Stimulated activated naive CD8-positive, alpha-beta T cell treated with anti-CD3 and anti-CD28 coated beads, Interleukin-15, Interleukin-2, amounts not matched to agents 100 U/mL and 50 U/mL, for 24 hours (primary cell): Measurements from ENCODE around the gene PTGES3L.
"Not testable (repeated sequence)": the region's sequence is repeated elsewhere in the genome, so short reads cannot be mapped to it uniquely, and the experiment has no call there.

Source experiments
- ATAC-seq: fragments of 150-1000 bp; cut with Tn5 transposase; one replicate; pipeline ENCODE4 v1.10.0; 2021
- DNase-seq: peaks from one replicate; pipeline ENCODE4 v3.0.0; 2021

The PTGES3L gene

DNA sequence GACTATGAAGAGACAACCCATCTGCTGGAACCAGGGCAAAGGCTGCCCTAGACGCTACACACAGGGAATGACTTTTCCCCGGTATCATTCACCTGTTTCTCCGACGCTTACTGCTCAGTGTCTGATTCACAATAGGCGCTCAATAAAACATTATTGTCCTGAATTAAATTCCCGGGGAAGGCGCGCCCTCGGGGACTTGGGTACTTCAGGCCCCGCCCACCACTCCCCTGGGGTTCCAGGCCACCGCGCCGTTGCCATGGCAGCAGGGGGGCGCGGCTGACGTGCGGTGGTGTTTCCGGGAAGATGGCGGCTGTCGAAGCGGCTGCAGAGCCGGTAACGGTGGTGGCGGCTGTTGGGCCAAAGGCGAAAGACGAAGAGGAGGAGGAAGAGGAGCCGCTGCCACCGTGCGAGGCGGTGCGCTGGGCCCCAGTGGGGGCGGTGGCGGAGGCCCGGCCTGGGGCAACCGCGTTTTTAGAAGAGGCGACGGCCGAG is 440 bp upstream of the PTGES3L start, which contains the start of gene RUNDC1:
Gene RUNDC1, plus strand, starts transcription at position 292 of the 492 bp plus-strand sequence. Its CDS starts 12 bp downstream, at position 304.
- DNase-seq (peak; percentile 95), ATAC-seq (peak; percentile 76)

DNA sequence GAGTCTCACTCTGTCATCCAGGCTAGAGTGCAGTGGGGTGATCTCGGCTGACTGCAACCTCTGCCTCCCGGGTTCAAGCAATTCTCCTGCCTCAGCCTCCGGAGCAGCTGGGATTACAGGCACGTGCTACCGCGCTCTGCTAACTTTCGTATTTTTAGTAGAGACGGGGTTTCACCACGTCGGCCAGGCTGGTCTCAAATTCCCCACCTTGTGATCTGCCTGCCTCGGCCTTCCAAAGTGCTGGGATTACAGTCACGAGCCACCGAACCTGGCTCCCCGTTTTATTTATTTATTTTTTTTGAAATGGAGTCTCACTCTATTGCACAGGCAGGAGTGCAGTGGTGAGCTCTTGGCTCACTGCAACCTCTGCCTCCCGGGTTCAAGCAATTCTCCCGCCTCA is 4.2 kb downstream of the PTGES3L start:
- not testable (repeated sequence) for DNase-seq, ATAC-seq

DNA sequence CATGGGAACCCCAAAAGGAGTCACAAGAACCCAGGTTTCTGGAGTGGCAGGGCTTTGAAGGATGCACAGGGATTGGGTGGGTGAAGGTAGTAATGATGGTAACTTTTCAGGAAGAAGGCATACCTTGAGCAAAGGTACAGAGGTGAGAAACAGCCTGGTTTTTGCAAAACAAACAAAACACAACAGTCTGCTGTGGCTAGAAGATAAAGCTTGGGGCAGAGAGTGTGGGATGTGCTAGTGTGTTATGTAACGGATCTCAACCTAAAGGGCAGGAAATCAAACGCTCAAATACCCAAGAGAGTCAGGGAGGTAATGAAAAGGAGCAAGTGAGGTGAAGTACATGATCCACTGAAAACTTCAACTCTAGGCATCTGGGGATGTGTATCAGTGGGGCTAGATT is 4.6 kb downstream of the PTGES3L start:
- DNase-seq (no peak), ATAC-seq (no peak)

DNA sequence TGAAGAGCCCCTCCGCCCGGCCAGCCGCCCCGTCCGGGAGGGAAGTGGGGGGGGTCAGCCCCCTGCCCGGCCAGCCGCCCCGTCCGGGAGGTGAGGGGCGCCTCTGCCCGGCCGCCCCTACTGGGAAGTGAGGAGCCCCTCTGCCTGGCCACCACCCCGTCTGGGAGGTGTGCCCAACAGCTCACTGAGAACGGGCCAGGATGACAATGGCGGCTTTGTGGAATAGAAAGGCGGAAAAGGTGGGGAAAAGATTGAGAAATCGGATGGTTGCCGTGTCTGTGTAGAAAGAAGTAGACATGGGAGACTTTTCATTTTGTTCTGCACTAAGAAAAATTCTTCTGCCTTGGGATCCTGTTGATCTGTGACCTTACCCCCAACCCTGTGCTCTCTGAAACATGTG is 6.6 kb downstream of the PTGES3L start:
- DNase-seq, ATAC-seq: not testable (repeated sequence)

DNA sequence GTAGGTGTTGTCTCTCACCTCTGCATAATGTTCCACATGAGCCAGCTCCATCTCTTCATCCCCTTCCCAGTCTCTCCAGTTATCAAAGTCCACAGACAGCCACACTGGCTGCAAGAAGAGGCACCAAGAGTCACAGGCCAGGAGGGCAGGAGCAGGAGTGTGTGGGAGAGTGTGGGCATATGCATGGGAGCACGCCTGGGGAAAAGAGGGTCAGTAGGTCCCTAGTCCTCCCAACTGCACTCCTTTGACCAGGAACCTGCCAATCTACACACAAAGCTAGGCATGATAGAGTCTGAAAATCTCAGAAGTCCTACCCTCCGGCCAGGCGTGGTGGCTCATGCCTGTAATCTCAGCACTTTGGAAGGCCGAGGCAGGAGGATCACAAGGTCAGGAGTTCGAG is 8.3 kb downstream of the PTGES3L start:
- no peak for ATAC-seq
- DNase-seq: no peak

DNA sequence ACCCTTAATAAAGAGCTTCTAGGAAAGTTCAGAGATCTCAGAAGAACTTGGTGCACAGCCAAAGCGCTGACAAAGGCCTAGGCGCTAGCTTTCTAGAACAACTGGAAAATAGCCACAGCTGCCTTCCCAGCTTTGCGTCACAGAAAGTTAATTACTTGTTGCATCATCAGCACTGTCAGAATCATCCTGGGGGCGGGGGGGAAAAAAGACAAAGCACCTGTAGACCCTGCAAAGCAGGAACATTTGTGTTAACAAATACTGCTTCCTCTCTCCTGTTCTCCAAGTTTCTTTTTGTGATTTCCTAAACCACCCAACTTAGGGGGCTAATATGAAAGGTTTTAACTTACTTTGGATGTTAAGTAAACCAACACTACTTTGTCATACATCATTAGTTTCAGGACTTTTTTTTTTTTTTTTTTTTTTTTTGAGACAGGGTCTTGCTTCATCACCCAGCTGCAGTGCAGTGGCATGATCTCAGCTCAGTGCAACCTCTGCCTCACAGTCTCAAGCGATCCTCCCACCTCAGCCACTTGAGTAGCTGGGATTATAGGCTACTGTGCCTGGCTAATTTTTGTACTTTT is 10.8 kb downstream of the PTGES3L start:
- DNase-seq: no peak
- ATAC-seq: no peak

DNA sequence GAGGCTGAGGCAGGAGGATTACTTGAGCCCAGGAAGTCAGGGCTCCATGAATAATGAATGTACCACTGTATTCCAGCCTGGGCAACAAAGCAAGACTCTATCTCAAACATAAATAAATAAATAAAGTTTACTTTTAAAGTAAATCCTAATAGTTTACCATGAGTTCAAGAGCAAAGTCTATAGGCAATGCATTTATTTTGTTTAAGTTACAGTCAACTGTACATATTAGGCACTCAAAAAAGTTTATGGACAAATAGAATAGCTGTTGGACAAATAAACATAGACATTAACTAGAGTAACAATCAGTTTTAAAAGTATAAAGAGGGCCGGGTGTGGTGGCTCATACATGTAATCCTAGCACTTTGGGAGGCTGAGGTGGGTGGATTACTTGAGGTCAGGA is 12.0 kb downstream of the PTGES3L start:
- DNase-seq (no peak), ATAC-seq (no peak)

DNA sequence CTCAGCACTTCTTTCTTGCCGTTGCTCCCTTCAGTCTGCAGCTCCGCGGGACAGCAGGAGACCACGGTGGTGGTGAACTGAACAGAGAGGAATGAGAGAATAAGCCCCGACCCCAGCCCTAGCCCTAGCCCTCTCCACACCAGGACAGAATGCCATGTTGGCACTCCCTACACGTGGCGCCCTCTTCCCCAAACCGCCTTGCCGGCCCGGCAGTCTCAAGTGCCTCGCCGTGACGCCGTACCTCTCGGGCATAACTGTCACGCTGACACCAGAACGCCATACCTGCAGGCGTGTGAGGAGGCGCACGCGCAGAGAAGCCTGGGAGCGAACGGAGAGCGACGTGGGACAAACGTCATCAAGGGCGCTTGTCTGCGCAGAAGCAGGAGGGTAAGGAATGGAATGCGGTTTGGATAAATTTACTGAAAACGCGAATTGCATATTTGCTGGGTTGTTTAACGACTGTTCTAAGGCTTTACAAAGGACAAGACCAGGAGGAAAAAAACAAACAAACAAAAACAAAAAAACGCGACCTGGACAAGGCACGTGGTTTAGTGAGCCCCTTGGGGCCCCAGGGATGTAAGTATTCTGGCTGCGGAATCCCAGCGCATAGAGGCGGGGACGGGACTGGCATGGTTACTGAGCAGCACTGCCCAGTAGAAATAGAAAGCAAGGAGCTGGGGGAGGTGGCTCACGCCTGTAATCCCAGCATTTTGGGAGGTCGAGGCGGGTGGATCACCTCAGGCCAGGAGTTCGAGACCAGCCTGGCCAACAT is 15.5 kb downstream of the PTGES3L start, which contains the start of gene AARSD1:
Gene AARSD1, minus strand, starts transcription at position 294 of the 772 bp plus-strand sequence. Its CDS starts 14 bp downstream, at position 280.
- DNase-seq (peak; percentile 90), ATAC-seq (peak; percentile 98)

DNA sequence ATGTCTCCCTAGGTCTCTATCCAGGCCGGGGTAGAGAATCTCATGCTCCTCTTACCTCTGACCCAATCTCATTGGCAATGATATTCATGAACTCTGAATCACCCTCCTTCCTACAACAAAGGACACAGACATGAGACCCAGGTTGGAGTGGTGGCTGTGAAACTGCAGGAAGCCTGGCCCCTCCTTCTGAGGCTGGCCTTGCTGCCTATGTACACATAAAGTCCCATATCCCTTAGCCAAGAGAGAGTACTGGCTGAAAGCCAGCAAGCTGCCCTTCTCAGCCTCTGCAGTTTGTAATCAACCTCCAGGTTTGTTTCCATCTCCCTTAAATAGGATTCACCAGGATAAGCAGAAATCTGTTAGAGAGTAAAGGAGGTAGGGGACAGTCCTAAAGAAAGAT is 26.2 kb downstream of the PTGES3L start:
- peak; percentile 19 for ATAC-seq
- DNase-seq: no peak

DNA sequence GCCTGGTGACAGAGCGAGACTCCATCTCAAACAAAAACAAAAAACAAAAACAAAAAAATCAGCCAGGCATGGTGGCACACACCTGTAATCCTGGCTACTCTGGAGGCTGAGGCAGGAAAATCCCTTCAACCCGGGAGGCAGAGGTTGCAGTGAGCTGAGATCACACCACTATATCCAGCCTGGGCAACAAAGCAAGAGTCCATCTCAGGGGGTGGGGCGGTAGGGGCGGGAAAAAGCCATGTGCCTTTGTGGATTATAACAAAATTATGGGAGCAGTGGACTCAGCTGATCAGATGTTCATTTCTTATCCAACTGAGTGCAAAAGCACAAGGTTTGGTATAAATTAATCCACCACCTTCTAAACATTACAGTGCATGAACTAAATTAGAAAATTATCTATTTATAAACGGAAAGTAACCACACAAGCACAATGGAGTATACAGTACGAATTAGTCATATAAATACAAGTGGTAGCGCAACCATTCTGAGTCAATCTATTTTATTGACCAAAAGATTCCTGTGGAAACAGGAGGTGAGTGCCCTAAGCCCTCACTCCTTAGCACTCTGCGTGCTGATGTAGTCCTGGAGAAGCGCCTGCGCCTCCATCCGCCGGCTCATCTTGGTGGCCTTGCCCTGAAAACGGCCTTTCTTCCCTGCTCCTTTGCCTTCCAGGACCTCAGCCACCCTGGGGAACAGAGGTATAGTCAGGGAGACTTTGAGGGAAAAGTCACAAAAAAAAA is 29.7 kb downstream of the PTGES3L start:
- DNase-seq (no peak), ATAC-seq (no peak)

DNA sequence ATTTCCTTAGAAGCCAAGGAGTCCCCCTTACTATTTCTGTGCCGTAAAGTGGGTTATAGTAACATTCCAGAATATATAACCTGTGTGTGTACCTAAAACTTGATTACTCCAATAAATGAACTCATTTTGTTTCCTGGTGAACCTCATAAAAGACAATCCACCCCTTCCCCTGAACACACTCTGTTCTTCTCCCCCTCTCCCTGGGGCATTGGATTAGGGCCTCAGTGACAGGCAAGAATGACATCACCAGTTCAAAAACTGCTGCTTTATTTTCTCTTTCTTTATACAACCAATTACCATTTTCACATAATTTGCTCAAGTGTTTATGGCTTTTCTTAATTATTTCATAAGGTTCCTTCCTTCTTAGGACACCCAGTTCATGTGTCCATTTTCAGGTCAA is 33.1 kb downstream of the PTGES3L start:
- DNase-seq (no peak), ATAC-seq (no peak)

DNA sequence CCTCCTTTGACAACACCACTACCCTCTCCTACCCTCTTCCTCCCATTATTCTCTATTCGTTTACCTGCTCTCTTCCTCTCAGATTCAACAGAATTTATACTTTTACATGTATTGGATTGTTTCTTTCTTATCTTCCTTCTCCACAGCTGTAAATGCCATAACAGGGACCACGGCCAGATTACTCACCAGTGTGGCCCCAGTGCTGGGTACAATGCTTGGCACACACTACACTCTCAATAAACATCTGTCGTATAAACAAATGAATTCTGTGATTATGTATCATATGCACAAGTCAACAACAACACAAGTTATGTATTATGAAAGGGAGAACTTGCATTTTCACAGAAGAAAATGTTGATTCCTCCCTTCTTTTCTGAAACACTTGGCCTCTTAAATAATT is 35.7 kb downstream of the PTGES3L start:
- no peak for DNase-seq
- ATAC-seq: no peak

DNA sequence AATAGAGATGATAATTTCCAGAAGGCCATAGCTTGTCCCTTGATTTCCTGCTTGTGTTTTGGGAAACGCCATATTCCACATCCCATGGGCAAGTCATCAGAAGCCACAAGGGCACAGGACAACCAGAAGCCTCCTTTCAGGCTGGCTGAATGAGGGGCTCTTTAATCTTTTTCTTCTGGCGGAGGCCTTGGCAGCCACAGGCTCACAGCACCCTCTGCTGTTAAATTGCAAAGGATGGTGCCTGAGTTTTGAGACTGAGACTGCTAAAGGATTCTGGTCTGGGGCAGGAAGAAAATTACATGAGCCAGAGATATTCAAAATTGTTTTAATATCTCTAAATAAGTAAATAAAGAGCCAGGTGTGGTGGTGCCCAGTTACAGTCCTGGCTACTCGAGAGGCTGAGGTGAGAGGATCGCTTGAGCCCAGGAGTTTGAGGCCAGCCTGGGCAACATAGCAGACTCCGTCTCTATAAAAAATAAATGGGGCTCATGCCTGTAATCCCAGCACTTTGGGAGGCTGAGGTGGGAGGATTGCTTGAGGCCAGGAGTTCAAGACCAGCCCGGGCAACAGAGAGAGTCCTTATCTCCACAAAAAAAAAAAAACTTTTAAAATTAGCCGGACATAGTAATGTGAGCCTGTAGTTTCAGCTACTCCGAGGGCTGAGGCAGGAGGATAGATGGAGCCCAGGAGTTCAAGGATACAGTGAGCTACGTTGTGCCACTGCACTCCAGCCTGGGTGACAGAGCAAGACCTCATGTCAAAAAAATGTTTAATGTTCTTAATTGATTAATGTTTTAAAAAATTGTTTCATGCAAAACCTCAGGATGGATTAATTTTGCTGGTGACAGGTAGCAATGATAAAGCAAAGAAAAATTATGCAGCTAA is 41.9 kb downstream of the PTGES3L start:
- DNase-seq (peak; percentile 25), ATAC-seq (peak; percentile 79)

DNA sequence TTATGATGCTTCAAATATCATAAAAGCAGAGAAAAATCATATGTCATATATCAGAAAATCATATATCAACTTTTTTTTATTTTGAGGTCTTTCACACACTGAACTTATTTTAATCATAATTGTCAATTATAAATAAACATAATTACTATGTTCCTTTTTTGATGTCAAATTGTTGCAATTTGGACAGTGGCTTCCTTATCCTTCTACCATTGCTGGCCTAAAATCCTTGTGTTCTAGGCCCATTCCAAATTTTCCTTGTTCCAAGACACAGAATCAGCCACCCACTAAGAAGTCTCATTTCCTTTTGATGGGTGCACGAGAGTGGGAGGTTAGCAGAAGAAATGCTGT is 50.4 kb downstream of the PTGES3L start:
- DNase-seq (no peak), ATAC-seq (no peak)

DNA sequence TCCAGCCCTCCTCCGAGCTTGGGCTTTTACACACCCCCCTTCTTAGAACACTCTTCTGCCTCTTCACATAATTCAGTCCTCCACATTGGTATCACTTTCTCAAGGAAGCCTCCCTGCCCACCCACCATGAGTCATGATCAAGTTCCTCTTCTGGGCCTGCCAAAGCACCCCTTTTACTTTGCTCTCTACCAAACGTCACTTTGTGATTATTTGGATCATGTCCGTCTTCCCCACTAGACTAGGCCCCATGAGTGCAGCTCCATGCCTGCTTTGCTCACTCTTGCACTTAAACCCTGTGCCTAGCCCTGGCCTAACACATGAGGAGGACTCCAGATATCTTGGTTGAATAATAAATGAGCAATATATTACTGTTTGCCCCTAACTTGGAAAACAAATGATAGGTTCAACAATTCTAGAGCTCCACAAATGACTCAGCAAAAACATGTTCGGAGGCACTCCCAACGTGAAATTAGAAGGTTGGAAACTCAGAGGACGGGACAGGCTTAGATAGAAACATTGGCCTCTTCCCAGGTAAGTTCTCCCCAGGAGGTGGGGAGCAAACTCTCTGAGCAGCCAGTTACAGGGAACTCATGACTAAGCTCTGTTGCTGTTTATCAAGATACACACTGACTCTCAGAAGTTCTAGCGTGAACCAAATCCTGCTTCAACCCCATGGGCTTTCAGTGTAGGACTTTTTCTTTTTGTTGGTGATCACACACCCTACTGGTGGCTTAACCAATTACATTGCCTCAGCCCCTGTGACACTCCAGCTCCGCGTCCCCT is 51.0 kb downstream of the PTGES3L start:
- peak; percentile 37 for DNase-seq
- peak; percentile 85 for ATAC-seq

DNA sequence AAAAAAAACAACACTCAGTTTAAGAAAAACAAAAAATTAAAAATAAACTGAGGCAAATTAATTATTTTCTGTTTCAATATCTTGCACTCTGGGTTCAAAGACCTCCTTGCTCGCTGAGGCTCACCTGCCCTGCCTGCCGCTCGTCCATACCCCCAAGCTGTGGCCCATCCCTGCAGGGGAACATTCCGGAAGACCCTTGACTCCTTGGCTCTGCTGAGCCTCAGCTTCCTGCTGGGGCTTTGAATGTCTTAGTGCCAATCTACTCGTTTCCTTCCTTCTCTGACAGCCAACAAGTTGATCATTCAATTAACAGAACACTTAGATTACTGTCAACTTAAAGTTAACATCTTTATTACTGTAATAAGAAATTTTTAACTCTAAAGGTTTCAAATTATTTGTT is 55.0 kb downstream of the PTGES3L start:
- DNase-seq (no peak), ATAC-seq (no peak)

DNA sequence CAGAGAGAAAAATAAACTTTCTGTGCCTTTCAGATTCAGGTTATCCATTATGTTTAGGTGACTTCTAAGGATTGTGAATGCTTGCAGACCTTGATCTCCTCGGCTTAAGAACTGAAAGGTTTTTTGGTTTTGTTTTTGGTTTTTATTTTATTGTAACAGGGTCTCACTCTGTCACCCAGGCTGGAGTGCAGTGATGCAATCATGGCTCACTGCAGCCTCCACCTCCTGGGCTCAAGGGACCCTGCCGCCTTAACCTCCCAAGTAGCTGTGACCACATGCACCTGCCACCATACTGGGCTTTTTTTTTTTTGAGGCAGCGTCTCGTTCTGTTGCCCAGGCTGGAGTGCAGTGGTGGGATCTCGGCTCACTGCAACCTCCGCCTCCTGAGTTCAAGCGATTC is 56.4 kb downstream of the PTGES3L start:
- not testable (repeated sequence) for ATAC-seq, DNase-seq

DNA sequence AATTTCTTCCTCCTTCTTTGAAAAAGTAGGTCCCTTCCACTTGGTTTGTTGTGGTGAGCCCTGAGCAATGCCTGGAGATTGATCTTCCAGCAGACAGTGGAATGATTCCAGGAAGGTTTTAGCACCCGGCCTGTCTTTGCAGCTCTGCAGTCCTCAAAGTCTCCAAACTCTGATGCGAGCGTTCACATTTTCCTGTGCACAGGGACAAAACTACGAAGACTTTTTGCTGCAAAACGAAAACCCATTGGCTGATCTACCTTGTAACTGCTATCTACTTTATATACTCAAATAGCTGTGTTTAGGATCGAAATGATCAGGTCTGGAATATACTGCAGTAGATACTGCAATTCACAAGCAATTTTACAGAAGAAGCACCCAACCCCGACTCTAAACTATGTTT is 57.6 kb downstream of the PTGES3L start:
- ATAC-seq (no peak), DNase-seq (no peak)

DNA sequence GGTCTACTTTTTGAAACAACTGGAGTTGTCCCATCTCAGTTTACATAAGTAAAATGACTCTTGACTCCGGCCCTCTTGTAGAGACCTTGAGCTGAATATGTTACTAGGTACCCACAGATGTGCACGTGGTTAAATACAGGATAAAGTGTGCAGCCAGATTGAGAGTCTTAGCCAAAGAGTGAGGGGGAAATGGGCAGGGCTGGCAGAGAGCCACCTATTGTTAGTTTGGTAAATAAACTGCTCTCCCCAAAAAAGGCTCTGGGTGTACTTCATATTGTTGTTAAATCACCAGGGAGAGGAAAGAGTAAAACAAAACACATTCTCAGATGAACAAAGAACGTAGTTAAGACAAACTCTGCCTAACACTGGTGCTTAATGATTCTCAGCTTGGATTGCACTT is 59.0 kb downstream of the PTGES3L start:
- ATAC-seq (no peak), DNase-seq (no peak)

DNA sequence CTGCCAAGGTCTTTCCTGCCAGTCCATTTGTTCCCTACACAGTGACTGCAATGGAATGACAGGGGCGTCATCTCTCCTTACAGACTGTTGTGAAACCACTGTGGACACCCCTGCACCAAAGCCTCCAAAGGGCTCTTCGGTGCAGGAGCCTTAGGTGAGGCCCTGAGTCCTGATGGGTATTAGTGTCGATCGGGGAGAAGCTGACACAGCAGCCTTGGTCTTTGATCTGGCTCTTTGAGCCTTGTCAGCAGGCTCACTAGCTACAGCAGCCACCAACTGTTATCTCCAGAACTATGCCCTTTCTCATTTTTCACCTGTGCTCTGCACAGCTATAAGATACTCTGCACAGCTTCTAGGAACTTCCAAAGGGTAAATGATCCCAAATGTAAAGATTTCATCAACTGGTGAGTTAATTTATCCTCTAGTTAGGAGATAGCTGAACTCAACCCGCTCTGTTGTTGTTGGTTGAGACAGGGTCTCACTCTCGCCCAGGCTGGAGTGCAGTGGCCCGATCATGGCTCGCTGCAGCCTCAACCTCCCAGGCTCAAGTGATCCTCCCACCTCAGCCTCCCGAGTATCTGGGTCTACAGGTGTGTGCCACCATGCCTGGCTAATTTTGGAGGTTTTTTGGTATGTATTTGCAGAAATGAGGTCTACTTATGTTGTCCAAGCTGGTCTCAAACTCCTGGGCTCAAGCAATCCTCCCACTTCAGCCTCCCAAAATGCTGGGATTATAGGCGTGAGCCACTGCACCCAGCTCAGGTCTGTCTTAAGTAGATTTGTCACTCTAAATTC is 59.6 kb downstream of the PTGES3L start:
- no peak for DNase-seq
- no peak for ATAC-seq
